BLaER1 treated with 17β-estradiol and CSF1 and Interleukin-3, amounts not matched to agents 10 nM and 100 nM (cell line): Measurements from ENCODE around the gene GALK2.

Experiments
- H3K27ac ChIP-seq, 11 experiments: shearing (Covaris generic); formaldehyde crosslinking; 2 replicates each; pipeline ENCODE4 v1.8.1; 2022
- H3K27me3 ChIP-seq, 11 experiments: shearing (Covaris generic); formaldehyde crosslinking; 2 replicates each; pipeline ENCODE4 v1.8.1; 2022
- H3K36me3 ChIP-seq, 11 experiments: shearing (Covaris generic); formaldehyde crosslinking; 2 replicates each; pipeline ENCODE4 v1.8.1; 2022
- H3K4me1 ChIP-seq, 10 experiments: shearing (Covaris generic); formaldehyde crosslinking; 2 replicates each; pipeline ENCODE4 v1.8.1; 2022
- H3K4me2 ChIP-seq, 11 experiments: shearing (Covaris generic); formaldehyde crosslinking; 2 replicates each; pipeline ENCODE4 v1.8.1; 2022
- H3K4me3 ChIP-seq, 10 experiments: shearing (Covaris generic); formaldehyde crosslinking; 2 replicates each; pipeline ENCODE4 v1.8.1; 2022
- H3K9ac ChIP-seq, 11 experiments: shearing (Covaris generic); formaldehyde crosslinking; 2 replicates each; pipeline ENCODE4 v1.8.1; 2022
- H3K9me3 ChIP-seq, 11 experiments: shearing (Covaris generic); formaldehyde crosslinking; replicated peaks in 1 of 11; 2 replicates each; pipeline ENCODE4 v1.8.1; 2022
- H4K20me1 ChIP-seq, 11 experiments: shearing (Covaris generic); formaldehyde crosslinking; 2 replicates each; pipeline ENCODE4 v1.8.1; 2022
- Cebpa-rat ChIP-seq, 11 experiments: shearing (Covaris generic); IDR thresholded peaks; 2 replicates each; pipeline ENCODE4 v1.8.1; 2022

Gene GALK2

DNA sequence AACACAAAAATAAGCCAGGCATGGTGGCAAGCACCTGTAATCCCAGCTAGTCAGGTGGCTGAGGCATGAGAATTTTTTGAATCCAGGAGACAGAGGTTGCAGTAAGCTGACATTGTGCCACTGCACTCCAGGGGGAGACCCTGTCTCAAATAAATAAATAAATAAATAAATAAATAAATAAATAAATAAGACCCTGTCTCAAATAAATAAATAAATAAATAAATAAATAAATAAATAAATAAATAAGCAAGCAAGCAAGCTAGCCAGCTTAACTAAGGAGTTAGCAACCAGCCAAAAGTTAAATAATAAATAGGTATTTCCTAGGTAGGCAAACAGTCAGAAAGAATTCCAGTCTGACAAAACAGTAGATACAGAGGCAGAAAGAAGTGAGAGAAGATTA, 123.9 kb downstream of the GALK2 start:
- Histone ChIP-seq H3K27me3 (no peaks in the 10 kb centered on the region), H3K36me3 (peaks cover 40 to 92% (median 51%) of the 10 kb centered on the region in 11 experiments)
- TF ChIP-seq Cebpa-rat (IDR thresholded peaks at IDR 0.05): no peak

DNA sequence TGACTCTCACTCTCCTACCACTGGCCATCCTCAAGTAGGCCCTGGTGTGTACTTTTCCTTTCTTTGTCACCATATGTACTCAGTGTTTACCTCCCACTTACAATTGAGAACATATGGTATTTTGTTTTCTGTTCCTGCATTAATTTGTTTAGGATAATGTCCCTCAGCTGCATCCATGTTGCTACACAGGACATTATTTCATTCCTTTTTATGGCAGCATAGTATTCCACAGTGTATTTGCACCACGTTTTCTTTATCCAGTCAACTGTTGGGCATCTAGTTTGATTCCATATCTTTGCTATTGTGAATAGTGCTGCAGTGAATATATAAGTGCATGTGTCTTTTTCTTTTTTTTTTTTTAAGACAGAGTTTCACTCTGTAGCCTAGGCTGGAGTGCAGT, 126.2 kb downstream of the GALK2 start:
- Histone ChIP-seq H3K4me1 (no peaks in the 10 kb centered on the region), H3K27me3 (no peaks in the 10 kb centered on the region), H3K4me3 (no peak overlapping the region), H3K27ac (no peak overlapping the region), H3K4me2 (no peak overlapping the region), H3K9ac (no peak overlapping the region), H3K36me3 (peaks cover 27 to 81% (median 45%) of the 10 kb centered on the region in 11 experiments), H4K20me1 (no peaks in the 10 kb centered on the region), H3K9me3 (peaks cover 0 to 27% (median 5%) of the 10 kb centered on the region in 11 experiments; a peak in 10 of 22 replicates)
- TF ChIP-seq Cebpa-rat (IDR thresholded peaks at IDR 0.05): no peak

More for the DNA sequence above, 123.9 kb downstream of the GALK2 start:
- no peak overlapping the region for H3K4me2 ChIP-seq
- no peaks in the 10 kb centered on the region for H3K4me1 ChIP-seq
- H3K9me3 ChIP-seq: peaks cover 0 to 16% (median 0%) of the 10 kb centered on the region in 11 experiments; a peak in 9 of 22 replicates
- H4K20me1 ChIP-seq: no peaks in the 10 kb centered on the region
- H3K9ac ChIP-seq: no peak overlapping the region
- H3K27ac ChIP-seq: no peak overlapping the region
- H3K4me3 ChIP-seq: no peak overlapping the region

DNA sequence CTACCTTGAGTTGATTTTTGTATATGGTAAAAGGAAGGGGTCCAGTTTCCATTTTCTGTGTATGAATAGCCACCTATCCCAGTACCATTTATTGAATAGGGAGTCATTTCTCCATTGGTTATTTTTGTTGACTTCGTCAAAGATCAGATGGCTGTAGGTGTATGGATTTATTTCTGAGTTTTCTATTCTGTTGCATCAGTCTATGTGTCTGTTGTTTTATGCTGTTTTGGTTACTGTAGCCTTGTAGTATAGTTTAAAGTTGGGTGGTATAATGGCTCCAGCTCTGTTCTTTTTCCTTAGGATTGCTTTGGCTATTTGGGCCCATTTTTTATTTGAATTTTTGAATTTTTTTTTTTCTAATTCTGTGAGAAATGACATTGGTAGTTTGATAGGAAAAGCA, 127.5 kb downstream of the GALK2 start:
- peaks cover 0 to 27% (median 5%) of the 10 kb centered on the region in 11 experiments; a peak in 10 of 22 replicates for H3K9me3 ChIP-seq
- H3K27me3 ChIP-seq: no peaks in the 10 kb centered on the region
- no peaks in the 10 kb centered on the region for H3K4me1 ChIP-seq
- H3K4me3 ChIP-seq: no peak overlapping the region
- H3K27ac ChIP-seq: no peak overlapping the region
- no peak overlapping the region for H3K4me2 ChIP-seq
- no peak overlapping the region for H3K9ac ChIP-seq
- H3K36me3 ChIP-seq: peaks cover 24 to 78% (median 45%) of the 10 kb centered on the region in 11 experiments; a peak in 21 of 22 replicates
- H4K20me1 ChIP-seq: no peaks in the 10 kb centered on the region
- no peak for TF ChIP-seq Cebpa-rat (IDR thresholded peaks at IDR 0.05)

DNA sequence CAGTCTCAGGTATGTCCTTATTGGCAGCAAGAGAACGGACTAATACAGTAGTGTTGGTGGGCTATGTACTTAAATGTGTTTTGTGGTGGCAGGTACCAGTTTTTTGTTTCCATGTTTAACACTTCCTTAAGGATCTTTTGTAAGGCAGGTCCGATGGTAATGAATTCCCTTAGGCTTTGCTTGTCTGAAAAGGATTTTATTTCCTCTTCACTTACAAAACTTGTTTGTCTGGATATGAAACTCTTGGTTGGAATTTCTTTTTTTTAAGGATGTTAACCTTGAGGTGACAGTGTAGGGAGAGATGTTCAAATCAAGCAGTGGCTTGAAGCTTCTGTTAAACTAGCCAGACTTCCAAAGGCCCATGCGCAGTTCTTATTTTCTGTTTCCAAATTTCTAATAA, 130.8 kb downstream of the GALK2 start:
- no peaks in the 10 kb centered on the region for H3K27me3 ChIP-seq
- TF ChIP-seq Cebpa-rat (IDR thresholded peaks at IDR 0.05): no peak
- peaks cover 0 to 12% (median 0%) of the 10 kb centered on the region in 10 experiments; a peak in 4 of 20 replicates for H3K4me1 ChIP-seq

DNA sequence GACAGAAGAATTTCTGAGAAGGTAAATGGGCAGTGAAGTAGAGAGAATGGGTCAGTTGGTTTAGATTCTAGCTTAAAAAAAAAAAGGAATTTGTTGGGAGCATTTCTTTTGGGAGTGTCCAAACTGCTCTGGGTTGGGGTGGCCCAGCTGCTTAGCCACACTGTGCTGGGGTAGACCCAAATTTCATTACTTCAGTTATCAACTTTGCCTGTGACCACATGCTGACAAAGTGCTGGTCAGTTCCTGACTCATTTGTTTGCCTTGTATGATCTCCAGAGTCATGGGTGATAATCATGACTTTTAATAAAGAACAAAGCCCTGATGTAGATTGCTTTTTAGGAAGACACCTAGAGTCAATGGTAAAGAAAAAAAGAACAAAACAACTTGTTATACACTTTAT, 131.5 kb downstream of the GALK2 start:
- H3K4me1 ChIP-seq: peaks cover 0 to 19% (median 0%) of the 10 kb centered on the region in 10 experiments; a peak in 4 of 20 replicates
- no peak overlapping the region for H3K9ac ChIP-seq
- no peak for TF ChIP-seq Cebpa-rat (IDR thresholded peaks at IDR 0.05)

More for the DNA sequence above, 130.8 kb downstream of the GALK2 start:
- Histone ChIP-seq H3K36me3 (peaks cover 28 to 76% (median 41%) of the 10 kb centered on the region in 11 experiments), H3K9me3 (peaks cover 0 to 25% (median 5%) of the 10 kb centered on the region in 11 experiments; a peak in 10 of 22 replicates), H3K4me3 (no peak overlapping the region), H3K4me2 (no peak overlapping the region), H3K27ac (no peak overlapping the region), H3K9ac (no peak overlapping the region), H4K20me1 (no peaks in the 10 kb centered on the region)

DNA sequence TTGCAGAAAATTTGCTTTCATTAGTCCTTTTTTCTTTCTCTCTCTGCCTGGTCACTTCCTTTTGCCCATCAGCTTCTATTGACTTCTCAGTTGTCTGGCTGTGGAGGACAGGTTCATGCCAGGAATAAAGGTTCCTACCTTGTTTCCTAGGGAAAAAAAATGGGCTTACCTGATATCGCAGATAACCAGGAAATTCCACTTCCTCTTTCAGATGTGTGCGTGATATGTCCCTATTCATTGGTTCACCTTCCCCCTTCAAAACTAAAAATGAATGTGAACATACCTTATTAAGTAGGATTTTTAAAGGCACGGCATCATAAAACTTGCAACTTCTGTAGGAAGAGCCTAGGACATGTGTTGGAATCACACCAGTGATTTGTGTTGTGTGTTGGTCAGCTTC, 133.0 kb downstream of the GALK2 start:
- TF ChIP-seq Cebpa-rat (IDR thresholded peaks at IDR 0.05): no peak
- H3K9ac ChIP-seq: no peak overlapping the region
- H3K4me3 ChIP-seq: no peak overlapping the region

More for the DNA sequence above, 131.5 kb downstream of the GALK2 start:
- Histone ChIP-seq H3K4me3 (no peak overlapping the region), H3K9me3 (peaks cover 0 to 18% (median 3%) of the 10 kb centered on the region in 11 experiments; a peak in 8 of 22 replicates), H3K27me3 (no peaks in the 10 kb centered on the region), H3K27ac (no peak overlapping the region), H4K20me1 (no peaks in the 10 kb centered on the region), H3K36me3 (peaks cover 22 to 72% (median 34%) of the 10 kb centered on the region in 11 experiments; a peak in 21 of 22 replicates), H3K4me2 (no peak overlapping the region)

DNA sequence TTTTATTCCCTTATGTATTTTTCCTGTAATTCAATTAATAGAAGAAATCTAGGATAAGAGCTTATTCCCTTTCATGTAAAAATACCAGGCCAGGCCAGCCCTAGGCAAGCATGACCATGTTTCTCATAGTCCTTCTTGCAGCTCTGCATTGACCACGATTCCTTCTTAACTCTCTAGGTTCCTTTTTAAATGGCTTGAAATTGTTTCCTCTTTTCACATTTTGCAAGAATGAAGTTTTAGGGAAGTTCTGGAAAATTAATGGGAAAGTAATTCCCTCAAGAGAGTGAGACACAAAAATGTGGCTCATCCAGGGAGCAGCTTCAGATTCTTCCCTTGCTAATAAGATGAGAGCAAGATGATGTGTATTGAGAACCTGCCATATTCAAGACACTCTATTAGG, 136.5 kb downstream of the GALK2 start:
- no peak overlapping the region for H3K4me3 ChIP-seq
- H3K27me3 ChIP-seq: no peaks in the 10 kb centered on the region
- no peak for TF ChIP-seq Cebpa-rat (IDR thresholded peaks at IDR 0.05)
- 0 out of 22 replicates have a peak, but pooled peaks cover 0 to 5% (median 0%) of the 10 kb centered on the region in 11 experiments for H4K20me1 ChIP-seq
- peak overlapping the region in 2 of 11 experiments; percentile 56 to 73; a peak in 3 of 22 replicates for H3K4me2 ChIP-seq
- no peak overlapping the region for H3K9ac ChIP-seq
- H3K36me3 ChIP-seq: peaks cover 15 to 66% (median 33%) of the 10 kb centered on the region in 11 experiments; a peak in 21 of 22 replicates
- 0 out of 22 replicates have a peak, but pooled peaks cover 0 to 1% (median 0%) of the 10 kb centered on the region in 11 experiments for H3K9me3 ChIP-seq
- H3K27ac ChIP-seq: no peak overlapping the region
- peaks cover 0 to 29% (median 0%) of the 10 kb centered on the region in 10 experiments; a peak in 4 of 20 replicates for H3K4me1 ChIP-seq

More for the DNA sequence above, 133.0 kb downstream of the GALK2 start:
- Histone ChIP-seq H3K36me3 (peaks cover 21 to 61% (median 32%) of the 10 kb centered on the region in 11 experiments; a peak in 21 of 22 replicates), H4K20me1 (0 out of 22 replicates have a peak, but pooled peaks cover 0 to 5% (median 0%) of the 10 kb centered on the region in 11 experiments), H3K27me3 (no peaks in the 10 kb centered on the region), H3K4me1 (peaks cover 0 to 24% (median 0%) of the 10 kb centered on the region in 10 experiments; a peak in 4 of 20 replicates), H3K4me2 (no peak overlapping the region), H3K9me3 (peaks cover 0 to 10% (median 3%) of the 10 kb centered on the region in 11 experiments; a peak in 4 of 22 replicates), H3K27ac (no peak overlapping the region)

DNA sequence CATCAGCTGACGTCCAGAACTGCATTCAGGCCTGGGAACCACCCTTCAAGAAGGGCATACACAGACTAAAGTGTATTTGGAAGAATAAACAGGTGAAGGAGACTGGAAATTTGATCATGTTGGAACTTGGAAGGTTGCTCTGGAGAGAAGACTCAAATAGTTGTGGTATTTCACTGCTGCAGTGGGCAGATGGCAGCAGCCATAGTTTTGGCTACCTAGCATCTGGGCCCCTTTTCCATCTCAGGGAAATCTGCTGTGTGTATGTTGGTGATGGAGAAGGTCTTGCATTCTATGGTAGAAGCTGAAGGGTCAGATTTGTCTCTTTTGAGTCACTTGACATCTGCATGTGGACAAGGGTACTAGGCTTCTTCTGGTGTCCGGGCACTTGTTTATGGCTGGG, 138.6 kb downstream of the GALK2 start:
- Histone ChIP-seq H3K4me1 (peaks cover 0 to 29% (median 0%) of the 10 kb centered on the region in 10 experiments; a peak in 4 of 20 replicates), H3K9me3 (no peaks in the 10 kb centered on the region), H3K9ac (no peak overlapping the region), H4K20me1 (0 out of 22 replicates have a peak, but pooled peaks cover 0 to 5% (median 0%) of the 10 kb centered on the region in 11 experiments), H3K4me2 (no peak overlapping the region), H3K36me3 (peaks cover 18 to 70% (median 29%) of the 10 kb centered on the region in 11 experiments; a peak in 21 of 22 replicates), H3K27ac (no peak overlapping the region), H3K4me3 (no peak overlapping the region), H3K27me3 (no peaks in the 10 kb centered on the region)
- no peak for TF ChIP-seq Cebpa-rat (IDR thresholded peaks at IDR 0.05)

DNA sequence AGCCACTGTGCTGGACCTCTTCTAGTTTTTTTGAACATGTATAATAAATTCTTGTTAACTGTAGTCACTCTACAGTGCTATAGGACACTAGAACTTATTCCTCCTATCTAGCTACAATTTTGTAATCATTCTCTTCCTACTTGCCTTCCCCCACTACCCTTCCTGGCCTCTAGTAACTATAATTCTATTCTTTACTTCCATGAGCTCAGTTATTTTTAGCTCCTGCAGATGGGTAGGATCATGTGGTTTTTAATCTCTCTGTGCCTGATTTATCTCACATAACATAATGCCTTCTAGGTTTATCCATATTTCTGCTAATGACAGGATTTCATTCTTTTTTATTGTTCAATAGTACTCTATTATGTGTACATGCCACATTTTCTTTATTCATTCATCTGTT, 139.8 kb downstream of the GALK2 start:
- no peak for TF ChIP-seq Cebpa-rat (IDR thresholded peaks at IDR 0.05)
- Histone ChIP-seq H3K36me3 (peaks cover 6 to 66% (median 20%) of the 10 kb centered on the region in 11 experiments; a peak in 19 of 22 replicates), H3K9ac (no peak overlapping the region), H3K4me2 (no peak overlapping the region), H3K27ac (no peak overlapping the region), H3K27me3 (no peaks in the 10 kb centered on the region), H3K4me1 (peaks cover 0 to 30% (median 0%) of the 10 kb centered on the region in 10 experiments; a peak in 4 of 20 replicates), H3K9me3 (no peaks in the 10 kb centered on the region), H3K4me3 (no peak overlapping the region), H4K20me1 (0 out of 22 replicates have a peak, but pooled peaks cover 0 to 5% (median 0%) of the 10 kb centered on the region in 11 experiments)
